Measurements from ENCODE around the gene RPL27. TPM values are rescaled to one million over a fixed set of nuclear protein-coding genes. Genes with fewer than 3 reads are reported as not detected.

Gene RPL27
- total RNA-seq (2022; extraction: Qiagen RNA extraction; ENCODE audit: low read depth), result 2,855 to 3,764 TPM (median 2,988 TPM) in 5 replicates

GRCh38 chr17:42997984-42998938, at the start of gene RPL27:
RPL27 (plus strand) TSS chr17:42998419; CDS start chr17:42998751, 332 bp downstream.

GRCh38 chr17:42964161-42964932, 33.9 kb upstream of the RPL27 start, which contains the start of gene AARSD1:
AARSD1 (minus strand) TSS chr17:42964454; CDS start chr17:42964440, 14 bp downstream.

GRCh38 chr17:42979511-42980273, 18.5 kb upstream of the RPL27 start, which contains the start of gene PTGES3L:
PTGES3L (minus strand) TSS chr17:42980080; CDS start chr17:42980053, 27 bp downstream.

GRCh38 chr17:42980274-42980765, 17.9 kb upstream of the RPL27 start, which contains the start of gene RUNDC1:
RUNDC1 (plus strand) TSS chr17:42980565; CDS start chr17:42980577, 12 bp downstream.

GRCh38 chr17:43006639-43007551, 8.7 kb downstream of the RPL27 start, which contains the start of gene IFI35:
IFI35 (plus strand) TSS chr17:43006784; CDS start chr17:43006948, 164 bp downstream.

GRCh38 chr17:43021741-43022512, 23.7 kb downstream of the RPL27 start, which contains the start of gene VAT1:
VAT1 (minus strand) TSS chr17:43022385; CDS start chr17:43022322, 63 bp downstream.

GRCh38 chr17:43024407-43025289, 26.4 kb downstream of the RPL27 start, which contains the start of gene RND2:
RND2 (plus strand) TSS chr17:43025231; CDS start chr17:43025348, 117 bp downstream.

Other genes starting within 250 kb of the RPL27 start
- 0.69 to 1.2 TPM (median 0.85 TPM) in 5 replicates for gene RAMP2, start 237.2 kb upstream of the RPL27 start, total RNA-seq (2022; extraction: Qiagen RNA extraction; ENCODE audit: low read depth)
- gene VPS25, start 225.0 kb upstream of the RPL27 start, total RNA-seq (2022; extraction: Qiagen RNA extraction; ENCODE audit: low read depth), result 124 to 130 TPM (median 127 TPM) in 5 replicates
- 0.56 to 2.4 TPM (median 1.6 TPM) in 5 replicates for gene WNK4, start 217.8 kb upstream of the RPL27 start, total RNA-seq (2022; extraction: Qiagen RNA extraction; ENCODE audit: low read depth)
- gene COA3, start 199.7 kb upstream of the RPL27 start, total RNA-seq (2022; extraction: Qiagen RNA extraction; ENCODE audit: low read depth), result 118 to 145 TPM (median 129 TPM) in 5 replicates
- gene CNTD1, start 199.6 kb upstream of the RPL27 start, total RNA-seq (2022; extraction: Qiagen RNA extraction; ENCODE audit: low read depth), result 0.05 to 0.28 TPM (median 0.05 TPM) in 4 of 5 replicates, not detected in the other
- gene BECN1, start 174.1 kb upstream of the RPL27 start, total RNA-seq (2022; extraction: Qiagen RNA extraction; ENCODE audit: low read depth), result 77.4 to 103 TPM (median 83.0 TPM) in 5 replicates
- gene PSME3, start 165.0 kb upstream of the RPL27 start, total RNA-seq (2022; extraction: Qiagen RNA extraction; ENCODE audit: low read depth), result 239 to 264 TPM (median 256 TPM) in 5 replicates
- 1.9 to 3.0 TPM (median 2.2 TPM) in 5 replicates for gene AOC2, start 153.8 kb upstream of the RPL27 start, total RNA-seq (2022; extraction: Qiagen RNA extraction; ENCODE audit: low read depth)
- 0.99 to 2.0 TPM (median 1.5 TPM) in 5 replicates for gene AOC3, start 147.2 kb upstream of the RPL27 start, total RNA-seq (2022; extraction: Qiagen RNA extraction; ENCODE audit: low read depth)
- gene G6PC1, start 97.6 kb upstream of the RPL27 start, total RNA-seq (2022; extraction: Qiagen RNA extraction; ENCODE audit: low read depth), result not detected in 5 replicates
- gene AARSD1, start 34.0 kb upstream of the RPL27 start, total RNA-seq (2022; extraction: Qiagen RNA extraction; ENCODE audit: low read depth), result 45.7 to 63.2 TPM (median 55.6 TPM) in 5 replicates
- 0.84 to 1.5 TPM (median 0.89 TPM) in 5 replicates for gene PTGES3L, start 18.3 kb upstream of the RPL27 start, total RNA-seq (2022; extraction: Qiagen RNA extraction; ENCODE audit: low read depth)
- 21.4 to 22.5 TPM (median 21.9 TPM) in 5 replicates for gene RUNDC1, start 17.9 kb upstream of the RPL27 start, total RNA-seq (2022; extraction: Qiagen RNA extraction; ENCODE audit: low read depth)
- gene IFI35, start 8.4 kb downstream of the RPL27 start, total RNA-seq (2022; extraction: Qiagen RNA extraction; ENCODE audit: low read depth), result 16.9 to 21.8 TPM (median 17.9 TPM) in 5 replicates
- 214 to 226 TPM (median 218 TPM) in 5 replicates for gene VAT1, start 24.0 kb downstream of the RPL27 start, total RNA-seq (2022; extraction: Qiagen RNA extraction; ENCODE audit: low read depth)
- gene RND2, start 26.8 kb downstream of the RPL27 start, total RNA-seq (2022; extraction: Qiagen RNA extraction; ENCODE audit: low read depth), result 0.10 to 0.16 TPM (median 0.12 TPM) in 5 replicates
- 23.8 to 30.9 TPM (median 30.3 TPM) in 5 replicates for gene BRCA1, start 126.9 kb downstream of the RPL27 start, total RNA-seq (2022; extraction: Qiagen RNA extraction; ENCODE audit: low read depth)
- gene NBR1, start 172.8 kb downstream of the RPL27 start, total RNA-seq (2022; extraction: Qiagen RNA extraction; ENCODE audit: low read depth), result 38.9 to 52.0 TPM (median 47.8 TPM) in 5 replicates
- 1.0 to 1.6 TPM (median 1.4 TPM) in 5 replicates for gene TMEM106A, start 213.5 kb downstream of the RPL27 start, total RNA-seq (2022; extraction: Qiagen RNA extraction; ENCODE audit: low read depth)
- not detected in 5 replicates for gene CCDC200, start 230.2 kb downstream of the RPL27 start, total RNA-seq (2022; extraction: Qiagen RNA extraction; ENCODE audit: low read depth)
- not detected in 5 replicates for gene RNU2-1, start 235.6 kb downstream of the RPL27 start, total RNA-seq (2022; extraction: Qiagen RNA extraction; ENCODE audit: low read depth)

All from A549 treated with DMSO at 1 μM for 4 hours (cell line).